ENCODE results near the gene ZMYND8.

DNA sequence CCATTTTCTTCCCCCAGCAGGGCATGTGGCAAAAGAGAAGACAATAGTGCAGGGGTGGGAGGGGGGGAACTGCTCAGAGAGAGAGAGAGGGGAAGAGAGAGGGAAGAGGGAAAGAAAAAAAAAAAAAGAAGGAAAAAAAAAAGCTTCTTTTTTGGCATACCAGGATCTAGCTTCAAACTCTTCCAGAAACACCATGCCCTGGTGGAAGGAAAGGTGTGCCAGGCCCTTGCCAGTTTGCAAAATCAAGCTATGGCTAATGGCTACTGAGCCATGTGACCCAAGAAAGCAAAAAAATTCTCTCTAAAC, 326 bp downstream of the ZMYND8 start:
- TF ChIP-seq, protein P1, sequence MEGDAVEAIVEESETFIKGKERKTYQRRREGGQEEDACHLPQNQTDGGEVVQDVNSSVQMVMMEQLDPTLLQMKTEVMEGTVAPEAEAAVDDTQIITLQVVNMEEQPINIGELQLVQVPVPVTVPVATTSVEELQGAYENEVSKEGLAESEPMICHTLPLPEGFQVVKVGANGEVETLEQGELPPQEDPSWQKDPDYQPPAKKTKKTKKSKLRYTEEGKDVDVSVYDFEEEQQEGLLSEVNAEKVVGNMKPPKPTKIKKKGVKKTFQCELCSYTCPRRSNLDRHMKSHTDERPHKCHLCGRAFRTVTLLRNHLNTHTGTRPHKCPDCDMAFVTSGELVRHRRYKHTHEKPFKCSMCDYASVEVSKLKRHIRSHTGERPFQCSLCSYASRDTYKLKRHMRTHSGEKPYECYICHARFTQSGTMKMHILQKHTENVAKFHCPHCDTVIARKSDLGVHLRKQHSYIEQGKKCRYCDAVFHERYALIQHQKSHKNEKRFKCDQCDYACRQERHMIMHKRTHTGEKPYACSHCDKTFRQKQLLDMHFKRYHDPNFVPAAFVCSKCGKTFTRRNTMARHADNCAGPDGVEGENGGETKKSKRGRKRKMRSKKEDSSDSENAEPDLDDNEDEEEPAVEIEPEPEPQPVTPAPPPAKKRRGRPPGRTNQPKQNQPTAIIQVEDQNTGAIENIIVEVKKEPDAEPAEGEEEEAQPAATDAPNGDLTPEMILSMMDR (IDR thresholded peaks at IDR 0.05), result no peak
- TF ChIP-seq ZFX (IDR thresholded peaks at IDR 0.05; ENCODE audit: borderline replicate concordance), result no peak
